Activated T-helper 9 cell treated with anti-CD3 and anti-CD28 coated beads, Interleukin-2, amount 50 U/mL, for 16 hours (primary cell): ENCODE data around the gene BAG1.
A peak's percentile ranks its signal among the peaks of the same experiment; 100 is the strongest.

Source experiments
- DNase-seq: peaks from one replicate; pipeline ENCODE4 v3.0.0-alpha.2; 2020; ENCODE audit warnings: low read depth

Gene BAG1

DNA sequence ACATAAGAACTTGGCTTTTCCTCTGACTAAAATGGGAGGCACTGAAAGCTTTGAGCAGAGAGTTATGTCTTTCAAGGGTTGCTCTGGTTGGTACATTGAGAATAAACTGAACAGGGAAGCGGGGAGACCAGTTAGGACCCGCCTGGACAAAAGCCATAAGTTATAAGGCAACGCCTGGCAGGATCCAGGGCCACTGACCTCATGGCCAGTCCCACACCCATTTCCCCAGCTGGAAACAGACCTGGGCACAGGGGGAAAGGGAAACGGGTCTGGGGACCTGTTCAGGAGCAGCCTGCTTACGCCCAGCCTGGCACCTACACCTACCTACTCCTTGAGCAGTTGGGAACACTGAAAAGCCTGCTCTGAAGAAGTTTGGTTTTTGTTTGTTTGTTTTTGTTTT, 23.2 kb downstream of the BAG1 start:
- no peak for DNase-seq

- no peak for DNase-seq
Observed at GRCh38 chr9:33239921-33240320, 24.6 kb downstream of the BAG1 start, which contains the start of gene SPINK4. Gene SPINK4, plus strand, starts transcription at chr9:33240167. Its CDS starts 42 bp downstream, at chr9:33240209.

DNA sequence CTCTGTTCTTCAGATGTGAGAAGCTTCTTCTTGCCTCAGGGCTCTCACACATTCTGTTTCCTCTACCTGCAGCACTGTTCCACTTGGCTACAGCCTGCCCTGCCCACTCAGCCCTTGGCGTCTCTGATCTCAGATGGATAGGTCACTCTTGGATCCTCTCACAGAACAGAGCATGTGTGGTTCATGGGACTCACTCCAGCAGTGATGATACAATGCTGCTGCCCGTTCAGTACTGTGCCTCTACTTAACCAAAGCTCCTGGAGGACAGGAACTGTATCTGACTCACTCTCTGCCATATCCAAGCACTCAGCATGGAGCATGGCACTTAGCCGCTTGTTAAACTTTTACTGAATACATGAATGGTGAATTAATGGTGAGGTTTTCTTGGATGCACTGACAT, 27.9 kb downstream of the BAG1 start:
- DNase-seq = no peak

- DNase-seq = no peak
Observed at GRCh38 chr9:33234511-33235467, 29.7 kb downstream of the BAG1 start.

DNA sequence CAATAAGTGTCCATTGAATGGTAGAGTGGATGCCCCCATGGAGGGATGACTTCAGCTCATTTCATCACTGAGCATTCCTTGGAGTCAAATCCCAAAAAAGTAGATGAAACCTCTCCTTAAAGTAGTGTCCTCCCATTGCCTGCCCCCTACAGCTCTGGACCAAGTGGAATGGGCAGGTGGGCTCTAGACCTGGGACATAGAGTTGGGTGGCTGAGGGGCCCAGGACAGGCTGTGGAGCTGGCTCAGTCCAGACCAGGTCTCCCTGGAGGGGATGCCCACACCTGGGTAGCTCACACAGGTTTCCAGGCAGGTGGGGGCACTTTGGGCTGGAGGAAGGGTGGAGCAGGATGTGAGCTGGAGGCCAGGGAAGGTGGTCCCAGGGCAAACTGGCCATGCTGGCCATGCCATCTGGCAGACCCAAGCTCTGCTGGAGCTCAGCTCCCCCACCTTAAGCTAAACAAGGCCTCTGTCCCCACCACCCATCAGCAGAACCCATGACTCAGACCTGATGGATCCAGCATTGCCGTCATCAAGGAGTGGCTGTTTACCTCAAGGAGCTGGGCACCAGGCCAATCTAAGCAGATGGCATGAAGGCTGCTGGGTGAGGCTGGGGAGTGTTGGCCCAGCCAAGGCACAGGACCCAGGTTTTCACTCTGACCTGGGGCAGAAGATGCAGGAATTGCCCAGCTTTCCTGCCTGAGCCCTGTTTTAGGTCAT, 30.7 kb downstream of the BAG1 start:
- no peak for DNase-seq

GRCh38 chr9:33232815-33233214, 31.7 kb downstream of the BAG1 start:
- no peak for DNase-seq

DNA sequence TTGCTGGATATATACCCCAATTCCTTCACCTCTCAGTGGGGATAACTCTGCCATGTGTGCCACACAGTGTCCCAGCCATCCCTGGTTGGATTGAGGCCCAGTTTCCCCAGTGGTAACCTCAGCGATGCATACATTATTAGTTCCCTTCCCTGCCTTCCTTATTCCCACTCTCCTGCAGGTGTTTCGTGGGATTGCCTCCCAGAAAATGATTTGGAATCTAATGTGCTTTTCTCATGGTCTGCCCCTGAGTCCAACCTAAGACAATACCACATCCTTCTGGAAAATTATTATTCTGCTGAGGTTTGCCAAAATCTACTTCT, 32.9 kb downstream of the BAG1 start:
- no peak for DNase-seq

- DNase-seq = no peak
Observed at GRCh38 chr9:33230756-33231622, 33.5 kb downstream of the BAG1 start.

- no peak for DNase-seq
Observed at GRCh38 chr9:33229359-33230114, 35.0 kb downstream of the BAG1 start.

DNA sequence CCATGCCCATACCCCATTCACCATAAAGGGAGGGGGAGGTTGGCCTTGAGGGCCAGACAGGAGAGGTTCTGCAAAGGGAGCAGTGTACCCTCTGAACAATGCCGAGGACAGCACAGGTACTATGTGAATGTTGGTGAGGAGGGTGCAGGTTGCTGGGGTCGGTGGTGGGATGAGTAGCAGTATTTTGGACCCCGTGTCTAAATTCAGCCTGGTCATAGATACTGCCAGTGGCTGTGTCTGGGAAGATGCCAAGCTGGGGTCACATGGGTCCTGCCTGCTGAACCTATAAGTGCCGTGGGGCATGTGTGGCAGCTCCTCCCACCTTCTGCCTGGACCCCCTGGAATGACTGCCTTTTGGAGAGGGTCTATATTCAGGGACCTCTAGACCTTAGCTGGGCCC, 35.9 kb downstream of the BAG1 start:
- DNase-seq = no peak

DNA sequence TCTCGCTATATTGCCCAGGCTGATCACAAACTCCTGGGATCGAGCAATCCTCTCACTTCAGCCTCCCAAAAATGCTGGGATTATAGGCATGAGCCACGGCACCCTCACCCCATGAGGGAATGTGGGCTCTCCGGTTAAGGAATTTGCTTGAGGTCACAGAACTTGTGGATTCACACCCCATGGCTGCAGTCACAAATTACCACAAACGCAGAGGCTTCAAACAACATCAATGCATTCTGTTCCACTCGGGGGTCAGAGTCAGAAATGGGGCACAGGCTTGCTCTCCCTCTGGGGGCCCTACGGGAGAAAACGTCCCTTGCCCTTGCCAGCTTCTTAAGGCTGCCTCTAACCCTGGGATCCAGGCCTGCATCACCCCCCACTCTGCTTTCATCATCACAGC, 36.8 kb downstream of the BAG1 start:
- DNase-seq = no peak

DNA sequence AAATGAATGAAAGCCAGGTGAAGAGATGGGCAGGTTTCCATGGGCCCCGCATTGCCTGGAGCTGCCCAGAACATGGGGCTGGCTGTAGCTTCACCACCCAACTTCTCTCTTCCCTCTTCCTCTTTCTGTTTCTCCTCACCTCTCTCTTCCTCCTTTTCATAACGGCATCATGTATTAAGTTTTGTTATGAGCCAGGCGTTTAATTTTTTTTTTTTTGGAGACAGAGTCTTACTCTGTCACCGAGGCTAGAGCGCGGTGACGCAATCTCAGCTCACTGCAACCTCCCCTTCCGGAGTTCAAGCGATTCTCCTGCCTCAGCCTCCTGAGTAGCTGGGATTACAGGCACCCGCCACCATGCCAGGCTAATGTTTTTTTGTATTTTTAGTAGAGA, 37.5 kb downstream of the BAG1 start:
- DNase-seq = no peak

DNA sequence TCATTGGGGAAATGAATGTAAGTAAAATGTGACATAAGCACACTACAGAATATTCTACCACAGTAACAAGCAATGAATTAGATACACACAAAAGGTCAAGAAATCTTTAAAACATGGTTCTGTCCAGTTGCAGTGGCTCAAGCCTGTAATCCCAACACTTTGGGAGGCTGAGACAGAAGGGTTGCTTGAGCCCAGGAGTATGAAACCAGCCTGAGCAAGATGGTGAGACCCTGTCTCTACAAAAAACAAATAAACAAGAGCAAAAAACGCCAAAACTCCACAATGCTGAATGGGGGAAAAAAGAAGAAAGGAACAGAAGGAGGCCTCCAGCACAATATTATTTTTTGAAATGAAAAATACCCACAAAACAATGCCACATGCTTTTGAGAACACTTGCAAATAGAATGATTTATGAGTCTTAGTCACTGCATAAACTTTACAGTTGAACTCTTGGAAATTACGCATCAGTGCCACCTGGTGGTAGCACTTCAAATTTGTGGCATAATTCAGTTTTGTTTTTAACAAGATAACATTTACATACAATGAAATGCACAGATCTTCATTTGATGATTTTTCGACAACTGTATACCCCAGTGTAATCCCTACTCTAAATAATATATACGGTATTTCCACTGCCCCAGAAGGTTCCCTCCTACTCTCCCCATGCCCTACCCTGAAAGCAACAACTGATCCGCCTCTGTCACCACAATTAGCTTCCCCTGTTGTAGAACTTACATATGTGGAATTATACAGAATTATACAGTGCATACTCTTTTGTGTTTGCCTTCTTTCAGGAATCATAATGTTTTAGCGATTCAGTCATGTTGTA, 39.0 kb downstream of the BAG1 start:
- DNase-seq = peak; percentile 51

DNA sequence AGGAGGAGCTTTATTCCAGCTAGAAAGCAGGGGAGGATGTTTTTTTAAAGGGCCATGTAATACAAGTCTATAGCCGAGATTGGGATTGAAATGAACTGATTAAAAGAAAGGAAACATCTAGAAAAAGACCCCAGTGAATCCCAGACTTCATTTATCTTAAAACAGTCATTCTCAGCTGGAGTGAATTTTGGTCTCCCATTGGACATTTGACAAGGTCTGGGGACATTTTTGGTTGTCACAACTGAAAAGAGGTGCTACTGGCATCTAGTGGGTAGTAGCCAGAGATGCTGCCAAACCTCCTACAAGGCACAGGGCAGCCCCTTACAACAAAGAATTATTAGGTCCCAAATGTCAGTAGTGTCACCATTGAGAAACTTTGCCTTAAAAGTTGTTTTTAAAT, 40.8 kb downstream of the BAG1 start:
- DNase-seq = no peak

DNA sequence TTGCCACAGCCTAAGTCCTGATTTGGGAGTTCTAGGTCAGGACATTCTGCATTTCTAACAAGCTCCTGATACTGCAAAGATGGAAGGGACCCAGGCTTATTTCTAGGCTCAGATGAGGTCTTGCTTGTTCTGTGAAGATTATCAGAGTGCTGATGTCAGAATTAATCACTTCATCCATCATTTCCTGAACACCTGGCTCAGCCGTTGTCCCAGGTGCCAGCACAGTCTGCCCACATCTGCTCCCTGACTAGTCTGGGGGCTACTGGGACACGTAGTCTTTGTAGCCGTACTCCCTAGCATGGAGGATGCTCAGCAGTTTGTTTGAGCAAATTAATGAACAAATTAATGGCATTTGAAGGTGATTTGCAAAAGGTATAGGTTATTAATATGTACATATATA, 42.5 kb downstream of the BAG1 start:
- no peak for DNase-seq

- no peak for DNase-seq
Observed at GRCh38 chr9:33221568-33221884, 43.0 kb downstream of the BAG1 start.

GRCh38 chr9:33220681-33221567, 43.6 kb downstream of the BAG1 start:
- no peak for DNase-seq

DNA sequence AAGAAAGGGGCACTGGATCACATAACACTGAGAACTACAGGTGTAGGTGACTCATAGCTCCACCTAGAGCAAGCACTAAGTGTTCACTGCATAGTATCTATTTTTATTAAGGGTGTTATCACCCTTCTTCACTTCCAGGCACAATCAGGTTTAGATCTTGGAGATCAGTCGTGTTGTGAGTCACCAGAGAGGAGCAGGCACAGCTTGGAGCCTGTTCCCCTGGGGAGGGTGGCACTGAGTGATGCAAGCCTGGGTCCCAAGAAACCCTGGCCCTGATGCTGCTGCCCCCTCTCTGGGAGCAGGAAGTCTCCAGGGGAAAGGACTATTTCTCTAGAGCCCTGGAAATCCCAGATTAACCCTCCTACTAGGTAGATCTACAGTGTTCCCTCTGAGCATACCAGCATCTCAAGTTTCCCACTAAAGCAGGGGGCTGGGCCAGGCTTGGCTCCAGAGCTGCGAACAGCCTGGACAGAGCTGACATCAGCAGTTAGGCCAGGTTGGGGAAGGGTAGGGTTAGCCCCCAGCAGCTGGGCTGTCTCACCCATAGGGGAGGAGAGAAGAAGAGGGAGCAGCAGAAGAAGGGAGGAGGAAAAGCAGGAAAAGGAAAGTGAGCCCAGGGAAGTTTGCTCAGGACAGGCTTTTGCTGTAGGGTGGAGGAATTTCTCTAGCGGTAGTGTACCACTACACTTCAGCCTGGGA, 52.7 kb downstream of the BAG1 start:
- DNase-seq = no peak

- DNase-seq = no peak
Observed at GRCh38 chr9:33210006-33210715, 54.3 kb downstream of the BAG1 start.
